Measurements from ENCODE around the gene CCDC85C.

CCDC85C gene

DNA sequence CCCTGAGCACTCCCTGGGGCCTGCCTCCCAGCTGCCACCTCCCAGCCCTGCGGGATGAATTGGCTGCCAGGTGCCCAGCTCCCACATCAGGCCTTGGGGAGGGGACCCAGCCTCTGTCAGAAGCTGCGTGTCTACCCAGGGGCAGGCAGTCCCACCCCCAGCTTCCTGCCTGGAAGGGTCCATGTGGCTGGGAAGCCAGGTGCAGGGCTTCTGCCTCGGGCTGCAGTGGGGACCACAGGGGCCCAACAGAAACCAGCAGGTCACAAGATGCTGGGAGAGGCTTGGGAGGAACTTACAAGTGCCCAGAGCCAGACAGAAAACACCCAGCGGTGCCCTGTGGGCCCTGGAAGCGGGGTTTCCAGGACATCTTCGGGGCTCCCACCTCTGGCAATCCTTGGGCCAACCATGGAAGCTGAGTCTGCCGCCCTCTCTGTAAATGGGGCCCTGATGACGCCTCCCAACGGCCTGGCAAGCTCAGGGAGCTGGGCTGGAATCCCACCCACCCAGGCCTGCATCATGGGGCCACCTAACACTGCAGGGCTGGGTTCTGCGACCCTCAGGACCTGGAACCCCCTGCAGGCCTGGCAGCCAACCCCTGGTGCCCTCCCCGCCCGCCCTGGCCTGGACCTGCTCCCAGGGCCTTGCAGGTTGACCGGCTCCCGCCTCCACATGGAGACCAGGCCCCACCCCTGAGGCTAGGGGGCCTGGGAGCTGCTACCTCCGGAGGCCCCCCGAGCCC is 86.2 kb downstream of the CCDC85C start:
- DNase-seq (ENCODE audit: extremely low spot score): no peak
- ChIA-PET CTCF (interaction anchor here (1.4 to 1.6 kb wide), 2 partner anchors 111 to 125 kb away, joined by 5 to 6 read pairs; no protein-coding TSS in a partner anchor), POLR2A (no interaction called here)
- TF ChIP-seq ARNT (IDR thresholded peaks at IDR 0.05) (no peak), NFRKB (IDR thresholded peaks at IDR 0.05) (no peak), HDGF (IDR thresholded peaks at IDR 0.05; ENCODE audit: borderline replicate concordance) (no peak)

DNA sequence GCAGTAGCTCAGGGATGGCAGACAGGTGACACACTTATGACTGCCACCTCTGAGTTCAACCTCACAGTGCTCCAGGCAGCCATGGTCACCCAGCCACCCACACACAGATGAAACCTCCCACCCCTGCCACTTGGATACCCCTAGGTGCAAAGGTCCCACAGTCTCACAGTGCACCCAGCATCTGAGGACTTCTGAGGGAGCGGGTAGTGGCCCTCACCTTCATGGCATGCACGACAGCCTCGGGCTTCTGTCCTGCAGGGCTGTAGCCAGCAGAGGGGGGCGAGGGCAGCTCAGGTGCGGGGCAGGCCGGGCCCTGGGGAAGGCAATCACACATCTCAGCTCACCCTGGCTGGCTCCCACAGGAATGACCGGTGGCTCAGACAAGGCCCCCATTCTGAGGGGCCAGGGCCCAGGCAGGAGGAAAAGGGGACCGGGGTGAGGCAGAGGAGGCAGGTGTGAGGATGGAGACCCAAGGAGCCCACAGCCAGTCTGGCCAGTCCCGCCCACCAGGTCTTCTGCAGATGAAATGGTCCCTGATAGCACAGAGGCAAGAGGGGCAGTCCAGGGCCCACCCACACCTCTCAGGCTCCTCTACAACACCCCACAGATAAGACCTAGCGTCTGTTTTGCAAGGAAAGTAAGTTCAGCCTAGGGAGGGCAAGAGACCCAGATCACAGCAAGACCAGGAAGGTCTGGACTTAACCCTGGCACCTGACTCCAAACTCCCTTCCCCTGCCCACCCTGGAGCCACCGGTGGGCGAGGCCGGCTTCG is 87.0 kb downstream of the CCDC85C start:
- CTCF ChIA-PET: interaction anchor here (1.4 to 1.6 kb wide), 2 partner anchors 111 to 124 kb away, joined by 5 to 6 read pairs; no protein-coding TSS in a partner anchor
- POLR2A ChIA-PET: no interaction called here
- no peak for TF ChIP-seq FOXA1 (IDR thresholded peaks at IDR 0.05)
- TF ChIP-seq NFRKB (IDR thresholded peaks at IDR 0.05): no peak
- no peak for TF ChIP-seq LEF1 (IDR thresholded peaks at IDR 0.05; ENCODE audit: borderline replicate concordance)
- no peak for TF ChIP-seq ARNT (IDR thresholded peaks at IDR 0.05)
- TF ChIP-seq ZNF384 (IDR thresholded peaks at IDR 0.05): no peak
- no peak for TF ChIP-seq HDGF (IDR thresholded peaks at IDR 0.05; ENCODE audit: borderline replicate concordance)
- no peak for TF ChIP-seq TARDBP (IDR thresholded peaks at IDR 0.05)
- TF ChIP-seq ELF4 (IDR thresholded peaks at IDR 0.05): no peak
- no peak for TF ChIP-seq FOXK2 (IDR thresholded peaks at IDR 0.05)
- TF ChIP-seq SUZ12 (IDR thresholded peaks at IDR 0.05): no peak
- TF ChIP-seq BHLHE40 (IDR thresholded peaks at IDR 0.05; ENCODE audit: borderline replicate concordance): no peak
- no peak for TF ChIP-seq SP1 (IDR thresholded peaks at IDR 0.05)
- no peak for TF ChIP-seq CTBP1 (IDR thresholded peaks at IDR 0.05; ENCODE audit: borderline replicate concordance)
- TF ChIP-seq L3MBTL2 (conservative IDR thresholded peaks at IDR 0.05): no peak
- DNase-seq (ENCODE audit: extremely low spot score): no peak

DNA sequence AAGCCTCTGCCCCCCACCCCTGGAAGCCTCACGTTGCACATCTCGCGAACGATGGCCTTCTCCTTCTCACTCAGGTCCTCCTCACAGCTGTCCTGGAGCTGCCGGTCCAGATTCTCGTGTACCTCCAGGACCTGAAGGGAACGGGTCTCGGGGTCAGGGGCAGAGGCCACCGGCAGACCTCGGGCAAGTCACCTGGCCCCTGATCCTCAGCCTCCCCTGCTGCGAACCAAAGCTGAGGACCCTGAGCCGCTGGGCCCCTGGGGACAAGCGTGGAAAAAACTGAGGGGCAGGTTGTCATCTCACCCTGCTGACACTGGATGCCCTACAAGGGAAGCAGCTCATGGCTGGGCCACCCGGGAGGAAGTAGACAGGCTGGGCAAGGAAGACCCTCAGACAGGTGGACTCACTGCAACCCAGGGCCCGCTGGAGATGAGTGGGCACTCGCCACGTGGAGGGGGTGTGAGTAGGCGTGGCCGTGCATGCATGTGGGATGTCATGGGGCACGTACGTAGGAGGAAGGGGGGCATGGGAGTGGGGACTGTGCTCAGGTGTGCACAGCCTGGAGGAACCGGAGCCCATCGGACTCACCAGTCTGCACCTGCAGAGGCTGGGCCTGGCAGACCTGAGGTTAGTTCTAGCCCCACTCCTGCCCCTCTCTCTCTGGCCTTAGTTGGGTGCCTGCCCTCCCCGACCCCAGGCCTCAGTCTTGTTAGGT is 87.7 kb downstream of the CCDC85C start:
- TF ChIP-seq TARDBP (IDR thresholded peaks at IDR 0.05) (no peak), ZNF384 (IDR thresholded peaks at IDR 0.05) (no peak), HDGF (IDR thresholded peaks at IDR 0.05; ENCODE audit: borderline replicate concordance) (no peak), FOXM1 (IDR thresholded peaks at IDR 0.05; ENCODE audit: borderline replicate concordance) (no peak), SUZ12 (IDR thresholded peaks at IDR 0.05) (no peak), CTBP1 (IDR thresholded peaks at IDR 0.05; ENCODE audit: borderline replicate concordance) (no peak), NFRKB (IDR thresholded peaks at IDR 0.05) (no peak), FOXA1 (IDR thresholded peaks at IDR 0.05) (no peak), ARNT (IDR thresholded peaks at IDR 0.05) (no peak), ELF4 (IDR thresholded peaks at IDR 0.05) (no peak), LEF1 (IDR thresholded peaks at IDR 0.05; ENCODE audit: borderline replicate concordance) (no peak), FOXK2 (IDR thresholded peaks at IDR 0.05) (no peak), L3MBTL2 (conservative IDR thresholded peaks at IDR 0.05) (no peak), SP1 (IDR thresholded peaks at IDR 0.05) (no peak), BHLHE40 (IDR thresholded peaks at IDR 0.05; ENCODE audit: borderline replicate concordance) (no peak)
- TF ChIP-seq, protein P1, sequence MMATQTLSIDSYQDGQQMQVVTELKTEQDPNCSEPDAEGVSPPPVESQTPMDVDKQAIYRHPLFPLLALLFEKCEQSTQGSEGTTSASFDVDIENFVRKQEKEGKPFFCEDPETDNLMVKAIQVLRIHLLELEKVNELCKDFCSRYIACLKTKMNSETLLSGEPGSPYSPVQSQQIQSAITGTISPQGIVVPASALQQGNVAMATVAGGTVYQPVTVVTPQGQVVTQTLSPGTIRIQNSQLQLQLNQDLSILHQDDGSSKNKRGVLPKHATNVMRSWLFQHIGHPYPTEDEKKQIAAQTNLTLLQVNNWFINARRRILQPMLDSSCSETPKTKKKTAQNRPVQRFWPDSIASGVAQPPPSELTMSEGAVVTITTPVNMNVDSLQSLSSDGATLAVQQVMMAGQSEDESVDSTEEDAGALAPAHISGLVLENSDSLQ (IDR thresholded peaks at IDR 0.05): no peak
- no peak for DNase-seq (ENCODE audit: extremely low spot score)
- POLR2A ChIA-PET: no interaction called here
- CTCF ChIA-PET: no interaction called here

DNA sequence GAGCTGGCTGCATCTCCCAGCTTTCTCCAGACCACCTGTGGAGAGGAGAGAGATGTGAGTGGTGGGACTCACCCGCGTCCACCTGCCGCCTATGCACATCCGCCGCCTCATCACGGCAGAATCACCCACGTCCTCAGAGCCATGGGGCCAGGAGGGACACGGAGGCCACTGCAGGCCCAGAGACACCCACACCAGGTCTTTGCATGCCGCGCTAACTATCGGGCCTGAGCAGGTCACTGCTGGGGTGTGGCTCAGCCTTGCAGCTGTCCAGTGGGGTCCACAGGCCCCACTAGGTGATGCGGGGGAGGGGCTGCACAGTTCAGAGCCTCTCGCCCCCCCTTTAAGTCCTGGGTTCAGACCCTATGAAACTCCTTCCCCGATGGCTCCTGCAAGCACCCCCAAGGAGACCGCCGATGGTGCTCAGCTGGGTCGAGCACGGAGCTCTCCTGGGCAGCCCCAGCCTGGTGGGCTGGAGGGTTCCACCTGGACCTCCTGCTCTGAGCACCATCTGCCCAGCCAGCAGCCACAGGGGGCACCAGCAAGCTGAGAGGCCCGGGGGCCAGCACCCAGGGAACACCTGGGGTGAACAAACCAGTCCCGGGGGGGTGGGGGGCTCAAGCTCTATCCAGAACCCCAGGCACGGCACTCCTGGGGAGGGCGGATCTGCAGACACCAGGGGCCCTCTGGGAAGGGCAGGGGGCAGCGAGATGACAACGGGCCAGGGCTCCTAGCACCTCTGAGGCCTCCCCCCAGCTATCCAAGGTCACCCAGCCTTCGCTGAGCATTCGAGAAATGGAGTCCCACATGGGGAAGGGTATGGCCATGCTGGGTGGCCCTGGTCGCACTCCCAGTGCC is 88.5 kb downstream of the CCDC85C start:
- TF ChIP-seq FOXA1 (IDR thresholded peaks at IDR 0.05): no peak
- TF ChIP-seq, protein P1 (IDR thresholded peaks at IDR 0.05): no peak
- TF ChIP-seq ARNT (IDR thresholded peaks at IDR 0.05): no peak
- no peak for TF ChIP-seq FOXM1 (IDR thresholded peaks at IDR 0.05; ENCODE audit: borderline replicate concordance)
- TF ChIP-seq L3MBTL2 (conservative IDR thresholded peaks at IDR 0.05): no peak
- ChIA-PET CTCF (no interaction called here), POLR2A (no interaction called here)
- no peak for DNase-seq (ENCODE audit: extremely low spot score)

DNA sequence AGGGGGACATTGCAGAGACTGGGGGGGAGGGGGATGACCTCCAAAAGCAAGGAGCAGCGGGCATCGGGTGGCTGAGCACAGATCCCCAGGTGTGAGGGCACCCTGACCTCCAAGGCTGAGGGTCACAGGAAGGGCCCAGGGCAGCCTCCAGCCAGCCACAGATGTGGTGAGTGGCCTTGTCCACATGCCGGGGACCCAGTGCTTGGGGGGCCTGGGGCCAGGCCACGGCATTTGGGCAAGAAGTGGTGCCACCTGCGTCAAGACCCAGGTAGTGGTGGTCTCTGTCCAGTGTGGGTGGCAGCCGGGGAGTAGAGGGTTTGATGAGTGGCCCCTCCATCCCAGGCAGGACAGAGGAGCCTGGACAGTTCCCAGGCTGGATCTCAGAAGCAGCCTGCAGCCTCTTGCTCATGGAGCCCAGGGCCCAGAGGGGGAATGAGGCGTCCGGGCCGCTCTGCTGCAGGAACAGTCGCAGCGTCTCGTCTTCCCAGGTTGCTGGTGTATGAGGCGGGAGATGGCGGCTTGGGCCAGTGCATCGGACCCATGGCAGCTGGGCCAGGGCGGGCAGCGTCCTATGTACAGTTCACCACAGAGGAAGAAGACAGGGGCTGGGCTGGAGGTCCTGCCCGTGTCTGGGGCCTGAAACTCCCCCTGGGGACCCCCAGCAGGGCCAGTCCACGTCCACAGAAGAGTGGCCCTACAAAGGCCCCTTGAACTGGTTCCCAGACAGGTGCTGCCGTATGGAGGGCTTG is 89.3 kb downstream of the CCDC85C start:
- no peak for TF ChIP-seq NFRKB (IDR thresholded peaks at IDR 0.05)
- no peak for TF ChIP-seq L3MBTL2 (conservative IDR thresholded peaks at IDR 0.05)
- TF ChIP-seq ELF4 (IDR thresholded peaks at IDR 0.05): no peak
- CTCF ChIA-PET: no interaction called here
- DNase-seq (ENCODE audit: extremely low spot score): no peak
- POLR2A ChIA-PET: no interaction called here

Measured in HEK293T (cell line).